NT2/D1 (cell line): ENCODE measurements around the gene PCSK9.
"Not testable (repeated sequence)": the region's sequence is repeated elsewhere in the genome, so short reads cannot be mapped to it uniquely, and the experiment has no call there.

Experiments used
- SUZ12 ChIP-seq: IDR thresholded peaks from 2 replicates; pipeline ENCODE4 v1.6.1; 2011; ENCODE audit not compliant: insufficient read length, insufficient read depth; ENCODE audit errors: extremely low read depth
- YY1 ChIP-seq: IDR thresholded peaks from 2 replicates; pipeline ENCODE4 v1.6.1; 2011; ENCODE audit not compliant: insufficient read length, insufficient read depth

GRCh38 chr1:55026682-55027081 lies 12.7 kb upstream of the PCSK9 start:
- TF ChIP-seq YY1, SUZ12: not testable (repeated sequence)
